ENCODE measurements around the gene IRF2.

The IRF2 gene

GRCh38 chr4:184356366-184356765, 118.0 kb downstream of the IRF2 start:
- DNase-seq (ENCODE audit: low spot score), result no peak
- no peak for TF ChIP-seq CTCF (IDR thresholded peaks at IDR 0.05; ENCODE audit: borderline replicate concordance, control extremely low read depth, extremely low read depth, insufficient read depth, missing control alignments)
- in situ Hi-C loops (cut with MboI; ENCODE audit: low sequenced_read_pairs, unreplicated experiment), result no loop called here

- no peak for TF ChIP-seq CTCF (IDR thresholded peaks at IDR 0.05; ENCODE audit: borderline replicate concordance, control extremely low read depth, extremely low read depth, insufficient read depth, missing control alignments)
Measured at GRCh38 chr4:184355857-184356256, 118.5 kb downstream of the IRF2 start.

GRCh38 chr4:184355111-184355604, 119.2 kb downstream of the IRF2 start:
- no peak for TF ChIP-seq CTCF (IDR thresholded peaks at IDR 0.05; ENCODE audit: borderline replicate concordance, control extremely low read depth, extremely low read depth, insufficient read depth, missing control alignments)
- peak; percentile 52 for DNase-seq (ENCODE audit: low spot score)

More at GRCh38 chr4:184355857-184356256, 118.5 kb downstream of the IRF2 start:
- in situ Hi-C loops (cut with MboI; ENCODE audit: low sequenced_read_pairs, unreplicated experiment), result no loop called here
- no peak for DNase-seq (ENCODE audit: low spot score)

GRCh38 chr4:184352891-184353290, 121.5 kb downstream of the IRF2 start:
- TF ChIP-seq CTCF (IDR thresholded peaks at IDR 0.05; ENCODE audit: borderline replicate concordance, control extremely low read depth, extremely low read depth, insufficient read depth, missing control alignments), result no peak
- no peak for DNase-seq (ENCODE audit: low spot score)
- in situ Hi-C loops (cut with MboI; ENCODE audit: low sequenced_read_pairs, unreplicated experiment), result no loop called here

More at GRCh38 chr4:184355111-184355604, 119.2 kb downstream of the IRF2 start:
- in situ Hi-C loops (cut with MboI; ENCODE audit: low sequenced_read_pairs, unreplicated experiment), result no loop called here

GRCh38 chr4:184351560-184352451, 122.5 kb downstream of the IRF2 start:
- no peak for TF ChIP-seq CTCF (IDR thresholded peaks at IDR 0.05; ENCODE audit: borderline replicate concordance, control extremely low read depth, extremely low read depth, insufficient read depth, missing control alignments)
- in situ Hi-C loops (cut with MboI; ENCODE audit: low sequenced_read_pairs, unreplicated experiment), result no loop called here
- no peak for DNase-seq (ENCODE audit: low spot score)

GRCh38 chr4:184350964-184351363, 123.4 kb downstream of the IRF2 start:
- TF ChIP-seq CTCF (IDR thresholded peaks at IDR 0.05; ENCODE audit: borderline replicate concordance, control extremely low read depth, extremely low read depth, insufficient read depth, missing control alignments), result no peak
- in situ Hi-C loops (cut with MboI; ENCODE audit: low sequenced_read_pairs, unreplicated experiment), result no loop called here
- no peak for DNase-seq (ENCODE audit: low spot score)

All from GM13976 (cell line).